Endodermal cell (in vitro differentiated cells): ENCODE results near the gene ARMC3. TPM values are rescaled to one million over a fixed set of nuclear protein-coding genes. Genes with fewer than 3 reads are reported as not detected.

ENCODE experiments used
- DNase-seq: peaks from one replicate; pipeline ENCODE4 v3.0.0-alpha.2; 2017
- H3K27ac ChIP-seq: 2 replicates; pipeline ENCODE4 v1.5.1; 2013; ENCODE audit warnings: mild to moderate bottlenecking, low read depth, low read length, moderate library complexity
- H3K27me3 ChIP-seq: 2 replicates; pipeline ENCODE4 v1.6.1; 2013; ENCODE audit warnings: mild to moderate bottlenecking, low read length, moderate library complexity; ENCODE audit not compliant: insufficient read depth, control insufficient read depth, poor library complexity, severe bottlenecking
- H3K36me3 ChIP-seq: 2 replicates; pipeline ENCODE4 v1.7.0; 2013; ENCODE audit warnings: mild to moderate bottlenecking, low read length, moderate library complexity; ENCODE audit not compliant: control insufficient read depth, insufficient read depth
- H3K4me1 ChIP-seq: one replicate; pipeline ENCODE4 v1.7.0; 2013; ENCODE audit warnings: low read length; ENCODE audit not compliant: control insufficient read depth, insufficient read depth
- H3K4me3 ChIP-seq: 2 replicates; pipeline ENCODE4 v1.5.1; 2013; ENCODE audit warnings: mild to moderate bottlenecking, low read length, moderate library complexity
- H3K9ac ChIP-seq: 2 replicates; pipeline ENCODE4 v1.6.1; 2013; ENCODE audit warnings: mild to moderate bottlenecking, low read length, moderate library complexity; ENCODE audit not compliant: poor library complexity, severe bottlenecking; ENCODE audit errors: extremely low read depth
- H3K9me3 ChIP-seq: 2 replicates; pipeline ENCODE4 v1.6.1; 2013; ENCODE audit warnings: mild to moderate bottlenecking, low read length, moderate library complexity; ENCODE audit not compliant: control insufficient read depth
- H3K27ac Mint-ChIP-seq: 2 replicates; pipeline ENCODE4 v1.8.0; 2020; ENCODE audit warnings: mixed read lengths
- H3K27me3 Mint-ChIP-seq: 2 replicates; pipeline ENCODE4 v1.8.0; 2021; ENCODE audit warnings: mild to moderate bottlenecking, mixed read lengths; ENCODE audit not compliant: insufficient read depth
- H3K36me3 Mint-ChIP-seq: 2 replicates; pipeline ENCODE4 v1.8.0; 2020; ENCODE audit warnings: low read depth, mixed read lengths
- H3K4me1 Mint-ChIP-seq: 2 replicates; pipeline ENCODE4 v1.8.0; 2020; ENCODE audit warnings: mixed read lengths
- H3K4me3 Mint-ChIP-seq: 2 replicates; pipeline ENCODE4 v1.8.0; 2020; ENCODE audit warnings: mild to moderate bottlenecking, moderate library complexity, mixed read lengths
- H3K9me3 Mint-ChIP-seq: 2 replicates; pipeline ENCODE4 v1.8.0; 2020; ENCODE audit warnings: mild to moderate bottlenecking, mixed read lengths
- WGBS, 2 experiments: methylation state at CpG; one replicate each; pipeline versions ENCODE4 v1.1.5 to v1.1.7; 2013; ENCODE audit warnings: missing lambda C conversion rate in 2 of 2, mixed read lengths in 1 of 2; ENCODE audit not compliant: insufficient coverage in 1 of 2, insufficient read length in 1 of 2; 5-methylcytosine and 5-hydroxymethylcytosine counted together
- total RNA-seq, 2 donors: library from RNA; stranded (reverse); fragmentation: NEBNext Ultra II Directional in 1 of 2; extraction: Animal tissue kit (Norgen Biotek cat#: 25700) in 1 of 2; gene quantifications; 2 replicates in 1 of 2; 3 replicates in 1 of 2; pipeline ENCODE4 v1.2.1, GENCODE V29; 2021
- TF ChIP-seq, protein P1 (sequence below): fragments of 200-600 bp; sonication (generic); conservative IDR thresholded peaks from 2 replicates; pipeline ENCODE4 v1.5.0; 2021; ENCODE audit warnings: antibody characterized with exemption, mild to moderate bottlenecking

The ARMC3 gene
- total RNA-seq, 2 donors from 2014 or later, result 2.0 to 3.0 TPM

DNA sequence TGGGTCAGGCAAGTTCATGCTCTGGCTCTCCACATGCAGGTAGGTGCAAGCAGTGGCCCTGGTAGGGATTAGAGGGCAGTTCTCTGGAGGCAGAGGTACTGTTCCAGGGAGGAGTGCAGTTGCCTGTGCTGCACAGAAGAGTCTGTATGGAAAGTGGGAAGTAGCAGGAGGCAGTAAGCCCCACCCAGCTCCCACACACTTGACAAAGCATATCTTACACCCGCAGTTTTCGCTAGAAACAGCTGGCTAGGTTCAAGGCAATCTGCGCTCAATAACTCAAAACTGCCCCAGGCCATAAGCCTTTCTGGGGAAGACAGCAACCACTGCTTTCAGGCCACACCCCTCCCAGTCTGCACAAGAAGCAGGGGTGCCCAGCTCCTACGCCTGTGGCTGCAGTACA lies 33.1 kb upstream of the ARMC3 start:
- TF ChIP-seq, protein P1, sequence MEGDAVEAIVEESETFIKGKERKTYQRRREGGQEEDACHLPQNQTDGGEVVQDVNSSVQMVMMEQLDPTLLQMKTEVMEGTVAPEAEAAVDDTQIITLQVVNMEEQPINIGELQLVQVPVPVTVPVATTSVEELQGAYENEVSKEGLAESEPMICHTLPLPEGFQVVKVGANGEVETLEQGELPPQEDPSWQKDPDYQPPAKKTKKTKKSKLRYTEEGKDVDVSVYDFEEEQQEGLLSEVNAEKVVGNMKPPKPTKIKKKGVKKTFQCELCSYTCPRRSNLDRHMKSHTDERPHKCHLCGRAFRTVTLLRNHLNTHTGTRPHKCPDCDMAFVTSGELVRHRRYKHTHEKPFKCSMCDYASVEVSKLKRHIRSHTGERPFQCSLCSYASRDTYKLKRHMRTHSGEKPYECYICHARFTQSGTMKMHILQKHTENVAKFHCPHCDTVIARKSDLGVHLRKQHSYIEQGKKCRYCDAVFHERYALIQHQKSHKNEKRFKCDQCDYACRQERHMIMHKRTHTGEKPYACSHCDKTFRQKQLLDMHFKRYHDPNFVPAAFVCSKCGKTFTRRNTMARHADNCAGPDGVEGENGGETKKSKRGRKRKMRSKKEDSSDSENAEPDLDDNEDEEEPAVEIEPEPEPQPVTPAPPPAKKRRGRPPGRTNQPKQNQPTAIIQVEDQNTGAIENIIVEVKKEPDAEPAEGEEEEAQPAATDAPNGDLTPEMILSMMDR, result no peak
- 93% methylated on average over 3 to 4 of the region's 4 CpGs for WGBS, 2 experiments
- Mint-ChIP-seq H3K9me3 (peaks cover 27% of the 10 kb centered on the region), H3K36me3 (no peaks in the 10 kb centered on the region), H3K4me3 (no peak overlapping the region), H3K27me3 (peaks cover 3% of the 10 kb centered on the region), H3K27ac (no peak overlapping the region), H3K4me1 (peaks cover 21% of the 10 kb centered on the region)
- Histone ChIP-seq H3K36me3 (no peaks in the 10 kb centered on the region), H3K4me1 (no peaks in the 10 kb centered on the region), H3K27ac (no peak overlapping the region), H3K9me3 (peaks cover 16% of the 10 kb centered on the region), H3K4me3 (no peak overlapping the region), H3K9ac (no peak overlapping the region), H3K27me3 (peaks cover 43% of the 10 kb centered on the region)
- no peak for DNase-seq

DNA sequence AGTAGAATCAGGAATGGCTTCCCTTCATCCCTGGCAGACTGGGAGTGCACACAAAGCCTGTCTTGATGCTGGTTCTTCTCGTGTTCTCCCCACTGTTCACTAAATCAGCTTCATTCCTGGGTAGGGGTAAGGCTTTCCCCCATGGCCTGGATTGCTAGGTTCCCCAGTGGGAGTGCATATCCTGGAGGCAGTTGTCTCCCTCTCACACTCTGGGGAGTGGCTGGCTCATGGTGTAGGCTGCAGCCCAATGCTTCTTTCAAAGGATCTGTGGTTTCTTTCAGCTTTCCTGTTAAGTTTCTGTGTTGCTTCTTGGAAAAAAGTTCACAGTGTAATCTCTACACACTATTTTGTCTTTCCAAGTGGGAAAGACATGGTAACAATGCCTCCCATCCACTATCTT lies 32.6 kb upstream of the ARMC3 start:
- Histone ChIP-seq H3K9ac (no peak overlapping the region), H3K9me3 (peaks cover 20% of the 10 kb centered on the region), H3K27me3 (peaks cover 48% of the 10 kb centered on the region), H3K36me3 (no peaks in the 10 kb centered on the region), H3K27ac (no peak overlapping the region), H3K4me3 (no peak overlapping the region), H3K4me1 (no peaks in the 10 kb centered on the region)
- TF ChIP-seq, protein P1, result no peak
- Mint-ChIP-seq H3K4me3 (no peak overlapping the region), H3K27me3 (peaks cover 3% of the 10 kb centered on the region), H3K9me3 (peaks cover 22% of the 10 kb centered on the region), H3K27ac (no peak overlapping the region), H3K4me1 (peaks cover 21% of the 10 kb centered on the region), H3K36me3 (no peaks in the 10 kb centered on the region)
- 33 to 75% methylated on average over 1 of the region's 1 CpG for WGBS, 2 experiments
- no peak for DNase-seq

DNA sequence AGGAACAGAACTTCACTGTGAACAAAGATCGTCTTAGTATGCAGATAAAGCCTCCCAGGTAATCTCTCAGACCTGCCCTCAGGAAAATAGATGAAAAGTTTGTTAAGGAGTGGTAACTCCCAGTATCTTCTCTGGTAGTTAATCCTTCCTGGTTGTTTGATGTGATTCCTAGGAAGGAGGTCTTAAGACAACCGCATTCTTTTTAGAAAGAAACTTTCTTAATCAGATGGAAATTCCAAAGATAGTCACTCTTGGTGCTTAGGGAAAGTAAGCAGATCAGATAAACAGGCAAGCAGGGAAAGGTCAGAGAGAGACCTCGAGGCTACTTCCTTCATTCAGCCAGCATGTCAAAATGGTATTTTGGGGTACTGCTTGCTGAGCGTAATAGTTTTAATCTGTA lies 30.5 kb upstream of the ARMC3 start:
- Mint-ChIP-seq H3K36me3 (no peaks in the 10 kb centered on the region), H3K4me3 (no peak overlapping the region), H3K27ac (peak overlapping the region; percentile 38), H3K4me1 (peaks cover 21% of the 10 kb centered on the region), H3K9me3 (peaks cover 17% of the 10 kb centered on the region), H3K27me3 (peaks cover 4% of the 10 kb centered on the region)
- 51 to 83% methylated on average over 4 of the region's 4 CpGs for WGBS, 2 experiments
- Histone ChIP-seq H3K9ac (no peak overlapping the region), H3K9me3 (peaks cover 13% of the 10 kb centered on the region), H3K4me3 (no peak overlapping the region), H3K36me3 (no peaks in the 10 kb centered on the region), H3K4me1 (no peaks in the 10 kb centered on the region), H3K27ac (no peak overlapping the region), H3K27me3 (peaks cover 61% of the 10 kb centered on the region)
- no peak for DNase-seq
- TF ChIP-seq, protein P1, result no peak
